GM12878 (cell line): ENCODE measurements around the gene WASF1. TPM values are rescaled to one million over a fixed set of nuclear protein-coding genes. Genes with fewer than 3 reads are reported as not detected.

Experiments
- DPF2 ChIP-seq: fragments of 450-650 bp; IDR thresholded peaks from 2 replicates; pipeline ENCODE4 v1.6.1; 2017; ENCODE audit warnings: mild to moderate bottlenecking
- ETV6 ChIP-seq, 2 experiments: fragments of 450-650 bp in 1 of 2; IDR thresholded peaks in 1 of 2; conservative IDR thresholded peaks in 1 of 2; 2 replicates each; pipeline ENCODE4 v1.6.1; 2014; ENCODE audit warnings: antibody characterized with exemption in 1 of 2, borderline replicate concordance in 1 of 2, low read depth in 1 of 2, mild to moderate bottlenecking in 1 of 2, moderate library complexity in 1 of 2
- HDGF ChIP-seq: fragments of 450-650 bp; IDR thresholded peaks from 2 replicates; pipeline ENCODE4 v1.6.1; 2016; ENCODE audit warnings: antibody characterized with exemption
- IKZF1 ChIP-seq: fragments of 450-650 bp; conservative IDR thresholded peaks from 2 replicates; pipeline ENCODE4 v1.6.1; 2017; ENCODE audit warnings: antibody characterized with exemption, mild to moderate bottlenecking
- JUNB ChIP-seq: IDR thresholded peaks from 2 replicates; pipeline ENCODE4 v1.6.1; 2016; ENCODE audit warnings: antibody characterized with exemption, mild to moderate bottlenecking
- MAX ChIP-seq: IDR thresholded peaks from 2 replicates; pipeline ENCODE4 v1.6.1; 2012; ENCODE audit warnings: low read depth, low read length, improper control_type of control experiment
- MLLT1 ChIP-seq: fragments of 450-650 bp; IDR thresholded peaks from 2 replicates; pipeline ENCODE4 v1.6.1; 2016; ENCODE audit warnings: mild to moderate bottlenecking
- MXI1 ChIP-seq: fragments of 150-350 bp; IDR thresholded peaks from 2 replicates; pipeline ENCODE4 v1.6.1; 2011; ENCODE audit warnings: low read depth, mild to moderate bottlenecking, inconsistent platforms, low read length, improper control_type of control experiment
- NKRF ChIP-seq: fragments of 450-650 bp; conservative IDR thresholded peaks from 2 replicates; pipeline ENCODE4 v1.6.1; 2017; ENCODE audit warnings: mild to moderate bottlenecking, moderate library complexity
- SUZ12 ChIP-seq: fragments of 200-600 bp; sonication (generic); IDR thresholded peaks from one replicate; pipeline ENCODE4 v1.6.1; 2018; ENCODE audit warnings: antibody characterized with exemption, mild to moderate bottlenecking; ENCODE audit not compliant: unreplicated experiment
- TARDBP ChIP-seq: IDR thresholded peaks from 2 replicates; pipeline ENCODE4 v1.6.1; 2016; ENCODE audit warnings: borderline replicate concordance
- polyA plus RNA-seq, 11 experiments: library from polyadenylated mRNA; depleted of rRNA in 4 of 11; unstranded in 6 of 11; stranded (reverse) in 5 of 11; fragments of >200 nt; fragmentation: Nextera tagmentation in 4 of 11; fragmentation: Illumina TruSeq in 1 of 11; extraction: Ambion mirVana in 4 of 11; extraction: Trizol in 1 of 11; gene quantifications; 1 replicate in 1 of 11; 2 replicates in 10 of 11; pipeline versions ENCODE4 v1.2.1 to v1.2.3, GENCODE V29; 2011 to 2016; ENCODE audit warnings: inconsistent platforms in 2 of 11, missing spikeins in 2 of 11, low read depth in 1 of 11
- total RNA-seq, 4 experiments: library from RNA; depleted of rRNA in 3 of 4; stranded (reverse); fragments of >200 nt in 3 of 4; fragmentation: Illumina TruSeq in 1 of 4; extraction: Trizol in 1 of 4; gene quantifications; 2 replicates each; pipeline versions ENCODE4 v1.2.1 to v1.2.3, GENCODE V29; 2013 to 2021

Gene WASF1
- total and polyA plus RNA-seq, 10 of the 15 experiments (the other 5 are each of a cell fraction or from before 2014, with no cell fraction given) = 1.3 to 10.2 (median 4.5) TPM

- TF ChIP-seq MLLT1 (no peak), JUNB (no peak), IKZF1 (no peak), DPF2 (no peak), NKRF (no peak), ETV6 (conservative IDR thresholded peaks at IDR 0.05 in 1 of 2, IDR thresholded peaks at IDR 0.05 in 1 of 2; ENCODE audit: borderline replicate concordance in 1 of 2, low read depth in 1 of 2) (no peak), MXI1 (no peak), SUZ12 (no peak), HDGF (no peak), TARDBP (no peak), MAX (no peak)
These were observed 11.3 kb upstream of the WASF1 start (continued) for GRCh38 chr6:110190726-110191125.
